ENCODE data around the gene WDR12. TPM values are rescaled to one million over a fixed set of nuclear protein-coding genes. Genes with fewer than 3 reads are reported as not detected.

Gene WDR12
- total RNA-seq, 1 donor from 2014 or later = 17.8 TPM

- no peak for DNase-seq (ENCODE audit: low read depth)
- H3K4me3 ChIP-seq (ENCODE audit: low read depth, low read length) = no peak overlapping the region
- TF ChIP-seq CTCF (conservative IDR thresholded peaks at IDR 0.05; ENCODE audit: low read depth, low read length) = no peak
Measured at GRCh38 chr2:202824901-202825300, 86.6 kb downstream of the WDR12 start.

Other genes with a start within 250 kb of the WDR12 start
- 1.7 and 3.3 TPM in 2 replicates for gene ICA1L, start 39.9 kb downstream of the WDR12 start, total RNA-seq
- gene CARF, start 602 bp upstream of the WDR12 start, total RNA-seq = 1.5 and 5.5 TPM in 2 replicates
- 8.8 and 11.5 TPM in 2 replicates for gene NBEAL1, start 103.2 kb upstream of the WDR12 start, total RNA-seq